Stimulated activated CD8-positive, alpha-beta memory T cell treated with anti-CD3 and anti-CD28 coated beads, Interleukin-12 subunit alpha, Interleukin-12 subunit beta, amount 100 ng/mL, for 24 hours (primary cell): ENCODE results near the gene GLT6D1.
"Not testable (repeated sequence)": the region's sequence is repeated elsewhere in the genome, so short reads cannot be mapped to it uniquely, and the experiment has no call there.

ENCODE experiments used
- DNase-seq: peaks from one replicate; pipeline ENCODE4 v3.0.0-alpha.2; 2020; ENCODE audit errors: extremely low read depth

The GLT6D1 gene

GRCh38 chr9:135639196-135639595, at the start of gene GLT6D1:
Gene GLT6D1, minus strand, starts transcription at chr9:135639540. Its CDS starts 353 bp downstream, at chr9:135639187.
- no peak for DNase-seq

- no peak for DNase-seq
These were observed 49.7 kb upstream of the GLT6D1 start for GRCh38 chr9:135689011-135689410.

- no peak for DNase-seq
These were observed 47.9 kb upstream of the GLT6D1 start for GRCh38 chr9:135687216-135687615.

- no peak for DNase-seq
These were observed 45.4 kb upstream of the GLT6D1 start for GRCh38 chr9:135684691-135685090.

- no peak for DNase-seq
These were observed 44.2 kb upstream of the GLT6D1 start for GRCh38 chr9:135683401-135684034.

- no peak for DNase-seq
These were observed 41.8 kb upstream of the GLT6D1 start for GRCh38 chr9:135681161-135681560.

GRCh38 chr9:135680056-135680455, 40.7 kb upstream of the GLT6D1 start:
- DNase-seq = no peak

- no peak for DNase-seq
These were observed 39.1 kb upstream of the GLT6D1 start for GRCh38 chr9:135678236-135679017.

- DNase-seq = no peak
These were observed 38.4 kb upstream of the GLT6D1 start for GRCh38 chr9:135677641-135678168.

- DNase-seq = no peak
These were observed 37.6 kb upstream of the GLT6D1 start for GRCh38 chr9:135676891-135677290.

- DNase-seq = no peak
These were observed 35.6 kb upstream of the GLT6D1 start for GRCh38 chr9:135674977-135675376.

- no peak for DNase-seq
These were observed 34.6 kb upstream of the GLT6D1 start for GRCh38 chr9:135673941-135674340.

- not testable (repeated sequence) for DNase-seq
These were observed 33.4 kb upstream of the GLT6D1 start for GRCh38 chr9:135672786-135673185.

- DNase-seq = no peak
These were observed 32.3 kb upstream of the GLT6D1 start for GRCh38 chr9:135671591-135672041.

- no peak for DNase-seq
These were observed 31.6 kb upstream of the GLT6D1 start for GRCh38 chr9:135670721-135671590.

GRCh38 chr9:135669616-135670285, 30.4 kb upstream of the GLT6D1 start:
- no peak for DNase-seq

GRCh38 chr9:135669018-135669417, 29.7 kb upstream of the GLT6D1 start:
- DNase-seq = not testable (repeated sequence)

GRCh38 chr9:135667463-135668001, 28.2 kb upstream of the GLT6D1 start:
- no peak for DNase-seq

- DNase-seq = no peak
These were observed 27.5 kb upstream of the GLT6D1 start for GRCh38 chr9:135666534-135667462.

GRCh38 chr9:135665795-135666189, 26.5 kb upstream of the GLT6D1 start:
- no peak for DNase-seq
